Vagina (tissue), 2 donors: ENCODE results near the gene TEX22. TPM values are rescaled to one million over a fixed set of nuclear protein-coding genes. Genes with fewer than 3 reads are reported as not detected.

ENCODE experiments used
- DNase-seq, 2 donors: peaks; one replicate each; pipeline ENCODE4 v3.0.0-alpha.2; 2017; ENCODE audit errors: extremely low spot score in 2 of 2
- H3K27ac ChIP-seq: fragments of 200-600 bp; sonication (generic); one replicate; pipeline ENCODE4 v1.5.1; 2019
- H3K27me3 ChIP-seq: fragments of 200-600 bp; sonication (generic); one replicate; pipeline ENCODE4 v1.5.1; 2019
- H3K36me3 ChIP-seq, 2 donors: fragments of 200-600 bp; sonication (generic); one replicate each; pipeline ENCODE4 v1.5.1; 2017 to 2019
- H3K4me1 ChIP-seq: fragments of 200-600 bp; sonication (generic); one replicate; pipeline ENCODE4 v1.5.1; 2019
- H3K4me3 ChIP-seq, 2 donors: fragments of 200-600 bp; sonication (generic); 1 replicate in 1 of 2; 2 replicates in 1 of 2; pipeline ENCODE4 v1.5.1; 2016 to 2019
- H3K9me3 ChIP-seq: fragments of 200-600 bp; sonication (generic); one replicate; pipeline ENCODE4 v1.5.1; 2019
- CTCF ChIP-seq, 3 experiments: fragments of 450-650 bp in 2 of 3; fragments of 200-600 bp in 1 of 3; sonication (generic) in 1 of 3; IDR thresholded peaks; one replicate each; pipeline ENCODE4 v1.5.1; 2017 to 2019; ENCODE audit warnings: antibody characterized with exemption in 3 of 3, mild to moderate bottlenecking in 2 of 3, moderate library complexity in 2 of 3
- POLR2A ChIP-seq, 2 donors: fragments of 450-650 bp; IDR thresholded peaks; one replicate each; pipeline ENCODE4 v1.6.1; 2017; ENCODE audit warnings: antibody characterized with exemption in 2 of 2, mild to moderate bottlenecking in 2 of 2, moderate library complexity in 2 of 2
- POLR2AphosphoS5 ChIP-seq, 2 donors: sonication (generic); formaldehyde crosslinking; IDR thresholded peaks; one replicate each; pipeline ENCODE4 v1.9.0; 2017; ENCODE audit warnings: antibody characterized with exemption in 2 of 2, mild to moderate bottlenecking in 2 of 2, low read depth in 1 of 2; ENCODE audit not compliant: insufficient read depth in 1 of 2
- intact Hi-C: fragments of 100-400 bp; cut with DNase I; formaldehyde crosslinking; loops from one replicate; pipeline ENCODE4 v1.15.1; 2023
- total RNA-seq: library from RNA; depleted of rRNA; stranded (reverse); fragments of >200 nt; gene quantifications from one replicate; pipeline ENCODE4 v1.2.3, GENCODE V29; 2016

TEX22 gene
- total RNA-seq, 1 donor from 2014 or later: not detected

- intact Hi-C loops: loop anchor here (10.0 kb wide), 1 partner anchor 82 kb away; the partner anchor contains the start of gene TMEM121
- no peak for TF ChIP-seq POLR2A (IDR thresholded peaks at IDR 0.05)
- no peak for TF ChIP-seq CTCF (IDR thresholded peaks at IDR 0.05)
- TF ChIP-seq POLR2AphosphoS5 (IDR thresholded peaks at IDR 0.05; ENCODE audit: insufficient read depth in 1 of 2, low read depth in 1 of 2): no peak
- H3K36me3 ChIP-seq: peaks cover 0 to 10% of the 10 kb centered on the region in 2 donors
- no peaks in the 10 kb centered on the region for H3K27me3 ChIP-seq
- no peak overlapping the region for H3K4me3 ChIP-seq
- H3K4me1 ChIP-seq: no peaks in the 10 kb centered on the region
- no peaks in the 10 kb centered on the region for H3K9me3 ChIP-seq
- H3K27ac ChIP-seq: no peak overlapping the region
- no peak for DNase-seq
Observed at GRCh38 chr14:105442834-105443233, 44.5 kb downstream of the TEX22 start.

GRCh38 chr14:105444859-105445258 is 46.5 kb downstream of the TEX22 start:
- Histone ChIP-seq H3K9me3 (no peaks in the 10 kb centered on the region), H3K36me3 (peaks cover 0 to 8% of the 10 kb centered on the region in 2 donors), H3K4me1 (peaks cover 12% of the 10 kb centered on the region), H3K4me3 (no peak overlapping the region), H3K27ac (no peak overlapping the region), H3K27me3 (no peaks in the 10 kb centered on the region)
- no peak for DNase-seq
- TF ChIP-seq CTCF (IDR thresholded peaks at IDR 0.05): no peak
- no peak for TF ChIP-seq POLR2AphosphoS5 (IDR thresholded peaks at IDR 0.05; ENCODE audit: insufficient read depth in 1 of 2, low read depth in 1 of 2)
- TF ChIP-seq POLR2A (IDR thresholded peaks at IDR 0.05): no peak
- intact Hi-C loops: loop anchor here (10.0 kb wide), 1 partner anchor 80 kb away; the partner anchor contains the start of gene TMEM121

- Histone ChIP-seq H3K36me3 (peaks cover 0 to 12% of the 10 kb centered on the region in 2 donors), H3K4me1 (peaks cover 12% of the 10 kb centered on the region), H3K27me3 (no peaks in the 10 kb centered on the region), H3K9me3 (no peaks in the 10 kb centered on the region), H3K27ac (no peak overlapping the region), H3K4me3 (no peak overlapping the region)
- DNase-seq: no peak
- no peak for TF ChIP-seq POLR2AphosphoS5 (IDR thresholded peaks at IDR 0.05; ENCODE audit: insufficient read depth in 1 of 2, low read depth in 1 of 2)
- TF ChIP-seq CTCF (IDR thresholded peaks at IDR 0.05): no peak
- no peak for TF ChIP-seq POLR2A (IDR thresholded peaks at IDR 0.05)
- intact Hi-C loops: loop anchor here (10.0 kb wide), 1 partner anchor 80 kb away; the partner anchor contains the start of gene TMEM121
Observed at GRCh38 chr14:105445290-105445689, 47.0 kb downstream of the TEX22 start.

GRCh38 chr14:105445901-105446845 is 47.8 kb downstream of the TEX22 start:
- Histone ChIP-seq H3K4me1 (peaks cover 12% of the 10 kb centered on the region), H3K9me3 (no peaks in the 10 kb centered on the region), H3K4me3 (no peak overlapping the region), H3K36me3 (peaks cover 0 to 21% of the 10 kb centered on the region in 2 donors), H3K27ac (no peak overlapping the region), H3K27me3 (no peaks in the 10 kb centered on the region)
- DNase-seq: no peak
- intact Hi-C loops: loop anchor here (10.0 kb wide), 1 partner anchor 79 kb away; the partner anchor contains the start of gene TMEM121
- TF ChIP-seq CTCF (IDR thresholded peaks at IDR 0.05): no peak
- TF ChIP-seq POLR2A (IDR thresholded peaks at IDR 0.05): no peak
- no peak for TF ChIP-seq POLR2AphosphoS5 (IDR thresholded peaks at IDR 0.05; ENCODE audit: insufficient read depth in 1 of 2, low read depth in 1 of 2)
